Neural cell (in vitro differentiated cells): ENCODE measurements around the gene GSE1. TPM values are rescaled to one million over a fixed set of nuclear protein-coding genes. Genes with fewer than 3 reads are reported as not detected.

ENCODE experiments used
- H2AFZ ChIP-seq: fragments of 200-600, 300-800 bp; sonication (generic), shearing (Covaris generic); 2 replicates; pipeline ENCODE4 v1.6.0; 2014; ENCODE audit warnings: low read depth, mild to moderate bottlenecking, antibody characterized with exemption, low read length, moderate library complexity
- H3F3A ChIP-seq: fragments of 200-600 bp; shearing (Covaris generic); 2 replicates; pipeline ENCODE4 v1.6.1; 2016; ENCODE audit warnings: mild to moderate bottlenecking, moderate library complexity, mixed read lengths, antibody characterized with exemption, low read length; ENCODE audit not compliant: insufficient read depth, poor library complexity, severe bottlenecking
- H3K27ac ChIP-seq: fragments of 200-600, 300-800 bp; sonication (generic), shearing (Covaris generic); 2 replicates; pipeline ENCODE4 v1.5.1; 2014; ENCODE audit warnings: mild to moderate bottlenecking, low read length, moderate library complexity
- H3K27me3 ChIP-seq: fragments of 300-800, 200-600 bp; sonication (generic), shearing (Covaris generic); 2 replicates; pipeline ENCODE4 v1.6.0; 2014; ENCODE audit warnings: mild to moderate bottlenecking, low read depth, low read length, moderate library complexity; ENCODE audit not compliant: insufficient read depth
- H3K36me3 ChIP-seq: fragments of 300-800, 200-600 bp; sonication (generic), shearing (Covaris generic); 2 replicates; pipeline ENCODE4 v1.5.1; 2014; ENCODE audit warnings: mild to moderate bottlenecking, antibody characterized with exemption, low read length, moderate library complexity; ENCODE audit not compliant: insufficient read depth
- H3K4me2 ChIP-seq: fragments of 300-800, 200-600 bp; sonication (generic), shearing (Covaris generic); 2 replicates; pipeline ENCODE4 v1.6.0; 2014; ENCODE audit warnings: mild to moderate bottlenecking, low read length
- H3K4me3 ChIP-seq: fragments of 300-800, 200-600 bp; sonication (generic), shearing (Covaris generic); 2 replicates; pipeline ENCODE4 v1.5.1; 2014; ENCODE audit warnings: mild to moderate bottlenecking, low read length, moderate library complexity
- H3K79me2 ChIP-seq: fragments of 200-600 bp; shearing (Covaris generic); replicated peaks from 2 replicates; pipeline ENCODE4 v1.6.0; 2014; ENCODE audit warnings: mild to moderate bottlenecking, low read length, moderate library complexity; ENCODE audit not compliant: insufficient read depth
- H3K9ac ChIP-seq: fragments of 300-800, 200-600 bp; sonication (generic), shearing (Covaris generic); 2 replicates; pipeline ENCODE4 v1.6.1; 2016; ENCODE audit warnings: mild to moderate bottlenecking, low read length, mixed read lengths
- H3K9me2 ChIP-seq: fragments of 200-600 bp; shearing (Covaris generic); 2 replicates; pipeline ENCODE4 v1.6.1; 2016; ENCODE audit warnings: mild to moderate bottlenecking, low read length, mixed read lengths; ENCODE audit not compliant: insufficient read depth
- H3K9me3 ChIP-seq: fragments of 200-600, 300-800 bp; sonication (generic), shearing (Covaris generic); 2 replicates; pipeline ENCODE4 v1.6.1; 2016; ENCODE audit warnings: mild to moderate bottlenecking, mixed run types, low read length, moderate library complexity, mixed read lengths
- H4K20me1 ChIP-seq: fragments of 200-600 bp; shearing (Covaris generic); 2 replicates; pipeline ENCODE4 v1.6.1; 2016; ENCODE audit warnings: mild to moderate bottlenecking, mixed run types; ENCODE audit not compliant: insufficient read depth
- CTCF ChIP-seq: fragments of 450-650 bp; IDR thresholded peaks from 2 replicates; pipeline ENCODE4 v1.5.1; 2014; ENCODE audit warnings: antibody characterized with exemption, mild to moderate bottlenecking, moderate library complexity; ENCODE audit not compliant: poor library complexity, severe bottlenecking
- EP300 ChIP-seq: fragments of 450-650 bp; conservative IDR thresholded peaks from 2 replicates; pipeline ENCODE4 v1.6.1; 2014; ENCODE audit warnings: antibody characterized with exemption, mild to moderate bottlenecking, moderate library complexity; ENCODE audit not compliant: poor library complexity, severe bottlenecking
- EZH2 ChIP-seq: fragments of 200-600, 300-800 bp; shearing (Covaris generic), sonication (generic); IDR thresholded peaks from 2 replicates; pipeline ENCODE4 v1.6.1; 2014; ENCODE audit warnings: antibody characterized with exemption, low read length, borderline replicate concordance, mild to moderate bottlenecking; ENCODE audit not compliant: insufficient read depth, poor library complexity, severe bottlenecking
- MXI1 ChIP-seq: fragments of 450-650 bp; conservative IDR thresholded peaks from 2 replicates; pipeline ENCODE4 v1.6.1; 2014; ENCODE audit warnings: antibody characterized with exemption, mild to moderate bottlenecking; ENCODE audit not compliant: poor library complexity, severe bottlenecking
- POLR2AphosphoS5 ChIP-seq: IDR thresholded peaks from 2 replicates; pipeline ENCODE4 v1.6.1; 2012
- RAD21 ChIP-seq: fragments of 450-650 bp; conservative IDR thresholded peaks from 2 replicates; pipeline ENCODE4 v1.6.1; 2014; ENCODE audit warnings: antibody characterized with exemption, mild to moderate bottlenecking, moderate library complexity
- REST ChIP-seq: IDR thresholded peaks from 2 replicates; pipeline ENCODE4 v1.6.1; 2012; ENCODE audit warnings: borderline replicate concordance
- SMC3 ChIP-seq: fragments of 450-650 bp; conservative IDR thresholded peaks from 2 replicates; pipeline ENCODE4 v1.6.1; 2014; ENCODE audit warnings: antibody characterized with exemption, mild to moderate bottlenecking, moderate library complexity; ENCODE audit not compliant: poor library complexity
- TAF1 ChIP-seq: IDR thresholded peaks from 2 replicates; pipeline ENCODE4 v1.6.1; 2012; ENCODE audit warnings: low read depth
- polyA plus RNA-seq: library from polyadenylated mRNA; depleted of rRNA; stranded (reverse); fragments of >200 nt; gene quantifications from 2 replicates; pipeline ENCODE4 v1.2.3, GENCODE V29; 2014

GSE1 gene
- polyA plus RNA-seq, 1 donor from 2014 or later, result 35.6 TPM

- no peaks in the 10 kb centered on the region for H3K9me3 ChIP-seq
- peak overlapping the region; percentile 58 for H3K4me3 ChIP-seq
- no peaks in the 10 kb centered on the region for H3K27me3 ChIP-seq
- H3F3A ChIP-seq, result peaks cover 4% of the 10 kb centered on the region
- H3K27ac ChIP-seq, result peak overlapping the region; percentile 95
- no peaks in the 10 kb centered on the region for H3K9me2 ChIP-seq
- peak overlapping the region; percentile 64 for H3K9ac ChIP-seq
- H4K20me1 ChIP-seq, result peaks cover 14% of the 10 kb centered on the region
- peak overlapping the region; percentile 80 for H3K4me2 ChIP-seq
- no peaks in the 10 kb centered on the region for H3K36me3 ChIP-seq
- TF ChIP-seq POLR2AphosphoS5 (no peak), MXI1 (no peak), REST (no peak), TAF1 (no peak), SMC3 (no peak), EP300 (no peak), RAD21 (no peak), CTCF (no peak), EZH2 (no peak)
- peaks cover 94% of the 10 kb centered on the region for H3K79me2 ChIP-seq
- no peak overlapping the region for H2AFZ ChIP-seq
Measured at GRCh38 chr16:85627526-85628264, 14.6 kb downstream of the GSE1 start.

GRCh38 chr16:85628265-85628556, 15.1 kb downstream of the GSE1 start:
- Histone ChIP-seq H3K9me3 (no peaks in the 10 kb centered on the region), H3K27ac (peak overlapping the region; percentile 95), H3F3A (peaks cover 4% of the 10 kb centered on the region), H3K4me2 (peak overlapping the region; percentile 5), H3K36me3 (no peaks in the 10 kb centered on the region), H3K4me3 (peak overlapping the region; percentile 58), H3K79me2 (peaks cover 94% of the 10 kb centered on the region), H3K9ac (peak overlapping the region; percentile 64), H3K9me2 (no peaks in the 10 kb centered on the region), H4K20me1 (peaks cover 14% of the 10 kb centered on the region), H3K27me3 (no peaks in the 10 kb centered on the region), H2AFZ (no peak overlapping the region)
- TF ChIP-seq REST (no peak), CTCF (no peak), EP300 (no peak), EZH2 (no peak), SMC3 (no peak), MXI1 (no peak), RAD21 (no peak), POLR2AphosphoS5 (no peak), TAF1 (no peak)
